Body of pancreas (tissue), 4 donors: ENCODE measurements around the gene PPP1R12A.

Experiments used
- POLR2A ChIP-seq, 3 donors: fragments of 450-650 bp; IDR thresholded peaks; one replicate each; pipeline ENCODE4 v1.6.1; 2016; ENCODE audit warnings: antibody characterized with exemption in 3 of 3, mild to moderate bottlenecking in 2 of 3
- TF ChIP-seq, protein P1 (sequence below), 7 experiments: fragments of 450-650 bp in 4 of 7; fragments of 200-600 bp in 3 of 7; sonication (generic) in 3 of 7; IDR thresholded peaks; one replicate each; pipeline ENCODE4 v1.5.1; 2016 to 2019; ENCODE audit warnings: antibody characterized with exemption in 7 of 7

GRCh38 chr12:79885911-79886490 is 48.9 kb downstream of the PPP1R12A start:
- TF ChIP-seq, protein P1, sequence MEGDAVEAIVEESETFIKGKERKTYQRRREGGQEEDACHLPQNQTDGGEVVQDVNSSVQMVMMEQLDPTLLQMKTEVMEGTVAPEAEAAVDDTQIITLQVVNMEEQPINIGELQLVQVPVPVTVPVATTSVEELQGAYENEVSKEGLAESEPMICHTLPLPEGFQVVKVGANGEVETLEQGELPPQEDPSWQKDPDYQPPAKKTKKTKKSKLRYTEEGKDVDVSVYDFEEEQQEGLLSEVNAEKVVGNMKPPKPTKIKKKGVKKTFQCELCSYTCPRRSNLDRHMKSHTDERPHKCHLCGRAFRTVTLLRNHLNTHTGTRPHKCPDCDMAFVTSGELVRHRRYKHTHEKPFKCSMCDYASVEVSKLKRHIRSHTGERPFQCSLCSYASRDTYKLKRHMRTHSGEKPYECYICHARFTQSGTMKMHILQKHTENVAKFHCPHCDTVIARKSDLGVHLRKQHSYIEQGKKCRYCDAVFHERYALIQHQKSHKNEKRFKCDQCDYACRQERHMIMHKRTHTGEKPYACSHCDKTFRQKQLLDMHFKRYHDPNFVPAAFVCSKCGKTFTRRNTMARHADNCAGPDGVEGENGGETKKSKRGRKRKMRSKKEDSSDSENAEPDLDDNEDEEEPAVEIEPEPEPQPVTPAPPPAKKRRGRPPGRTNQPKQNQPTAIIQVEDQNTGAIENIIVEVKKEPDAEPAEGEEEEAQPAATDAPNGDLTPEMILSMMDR (IDR thresholded peaks at IDR 0.05), result no peak
- TF ChIP-seq POLR2A (IDR thresholded peaks at IDR 0.05), result no peak
